Hippocampal formation (tissue), 2 donors: Measurements from ENCODE around the gene ULK4.
A peak's percentile ranks its signal among the peaks of the same experiment; 100 is the strongest.
"Not testable (repeated sequence)": the region's sequence is repeated elsewhere in the genome, so short reads cannot be mapped to it uniquely, and the experiment has no call there.

Experiments
- DNase-seq, 2 donors: peaks; one replicate each; lab custom pipeline; 2025; lab: John Stamatoyannopoulos, UW

Gene ULK4

DNA sequence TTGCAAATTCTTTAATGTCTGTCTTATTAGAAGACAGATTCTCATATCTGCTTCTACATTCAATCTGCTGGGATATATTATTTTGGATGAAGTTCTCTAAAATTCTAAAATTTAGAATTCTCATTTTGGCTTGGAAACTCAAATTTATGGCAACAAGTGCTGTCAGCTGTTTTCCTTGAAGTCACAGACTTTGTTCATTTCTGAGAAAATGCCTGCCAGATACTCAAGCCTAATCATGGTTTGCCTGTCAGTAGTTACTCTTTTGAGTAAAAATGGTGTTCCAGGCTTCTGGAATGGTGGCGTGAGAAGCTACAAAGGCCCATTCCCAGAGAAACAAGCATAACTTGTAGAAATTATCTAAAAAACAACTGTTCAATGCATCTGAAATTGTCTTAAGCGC, 646.8 kb downstream of the ULK4 start:
- no peak for DNase-seq

DNA sequence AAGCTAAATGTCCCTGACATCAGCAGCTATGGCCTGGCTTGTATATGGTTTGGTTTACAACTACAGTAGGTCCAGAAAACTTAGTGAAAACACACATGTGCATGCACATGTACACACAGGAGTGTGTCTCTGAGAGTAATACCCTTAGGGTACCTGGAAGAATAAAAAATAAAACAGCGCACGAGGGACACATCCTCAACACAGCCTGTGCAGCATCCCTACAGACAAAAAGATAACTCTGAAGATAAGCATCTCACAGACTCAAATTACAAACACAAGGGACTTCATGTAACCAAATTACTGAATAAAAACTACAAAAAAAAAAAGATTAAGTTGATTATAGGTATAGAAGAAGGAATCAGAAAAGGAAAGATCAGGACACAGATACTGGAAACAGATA, 653.8 kb downstream of the ULK4 start:
- no peak for DNase-seq

- no peak for DNase-seq
These were observed 654.8 kb downstream of the ULK4 start for GRCh38 chr3:41307065-41307464.

DNA sequence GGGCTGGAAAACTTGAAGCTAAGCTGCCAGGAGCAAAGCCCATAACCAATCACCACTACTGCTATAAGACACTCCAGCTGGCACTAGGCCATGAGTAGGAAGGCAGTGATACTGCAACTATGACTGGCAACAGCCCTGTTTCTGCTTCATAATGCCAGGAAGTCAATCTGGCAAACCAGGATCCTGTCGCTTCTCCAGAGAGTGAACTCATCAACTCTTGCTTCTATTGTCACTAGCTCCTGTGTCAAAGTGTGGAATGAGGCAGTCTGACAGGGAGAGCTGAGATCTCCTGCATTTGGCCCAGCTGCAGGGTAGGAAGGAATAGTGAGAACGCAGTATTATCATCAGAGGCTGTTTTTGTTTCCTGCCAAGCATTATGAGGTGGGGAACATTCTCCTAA, 657.3 kb downstream of the ULK4 start:
- DNase-seq, result peak in 1 of 2 donors; percentile 2

- no peak for DNase-seq
These were observed 659.6 kb downstream of the ULK4 start for GRCh38 chr3:41302295-41302694.

DNA sequence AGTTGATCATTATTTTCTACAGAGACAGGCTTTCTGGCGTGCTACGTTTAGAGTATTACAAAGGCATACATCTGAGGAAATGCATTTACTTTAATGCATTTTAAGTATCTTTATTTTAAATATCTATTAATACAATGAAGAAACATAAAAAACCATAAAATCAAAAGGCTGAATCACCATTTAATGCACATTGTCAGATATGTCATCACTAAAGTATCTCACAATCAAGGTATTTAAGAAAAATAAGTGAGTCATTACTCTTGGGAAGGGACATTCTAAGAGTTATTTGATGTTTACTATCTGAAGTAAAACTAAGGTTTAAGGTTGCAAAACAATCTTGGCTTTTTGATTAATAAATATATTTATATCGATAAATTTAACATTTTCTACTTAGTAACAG, 660.4 kb downstream of the ULK4 start:
- no peak for DNase-seq

- DNase-seq, result no peak
These were observed 662.9 kb downstream of the ULK4 start for GRCh38 chr3:41299036-41299435.

DNA sequence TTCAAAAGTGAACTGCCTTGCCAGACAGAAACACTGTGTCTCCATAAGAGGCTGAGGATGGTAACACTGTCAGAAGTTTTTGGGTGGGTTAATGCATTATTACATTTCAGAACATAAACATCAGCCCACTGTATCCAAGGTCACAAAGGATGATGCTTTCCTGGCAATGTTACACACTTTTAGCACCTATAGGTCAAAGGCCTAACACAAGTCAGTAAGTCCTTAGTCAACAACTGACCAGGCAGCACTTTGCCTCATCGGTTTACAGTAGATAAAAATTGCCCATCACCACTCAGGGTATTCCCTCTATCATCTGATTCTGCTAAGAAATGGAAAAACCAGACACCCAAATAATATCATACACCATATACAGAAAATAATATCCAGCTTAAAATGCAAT, 664.2 kb downstream of the ULK4 start:
- DNase-seq, result no peak

DNA sequence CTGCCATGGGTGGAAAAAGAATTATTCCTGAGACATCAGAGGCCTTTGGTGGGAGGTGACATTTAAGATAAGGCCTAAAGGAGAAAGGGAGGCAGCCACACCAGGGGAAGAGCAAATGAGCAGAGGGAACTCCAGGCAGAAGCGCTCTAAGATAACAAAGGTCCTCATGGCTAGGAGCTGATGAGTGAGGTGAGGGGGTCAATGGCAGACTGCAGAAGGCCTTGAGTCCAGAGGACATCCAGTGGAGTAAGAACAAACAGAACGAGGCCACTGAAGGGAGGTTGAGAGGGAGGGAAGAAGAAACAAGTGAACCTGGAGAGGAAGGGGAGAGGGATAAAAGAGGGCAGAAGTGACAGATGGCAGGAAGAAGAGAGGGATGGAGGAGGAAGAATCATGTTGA, 665.3 kb downstream of the ULK4 start:
- no peak for DNase-seq

- no peak for DNase-seq
These were observed 666.2 kb downstream of the ULK4 start for GRCh38 chr3:41295740-41296139.

GRCh38 chr3:41293169-41293681, 668.7 kb downstream of the ULK4 start:
- DNase-seq, result no peak

DNA sequence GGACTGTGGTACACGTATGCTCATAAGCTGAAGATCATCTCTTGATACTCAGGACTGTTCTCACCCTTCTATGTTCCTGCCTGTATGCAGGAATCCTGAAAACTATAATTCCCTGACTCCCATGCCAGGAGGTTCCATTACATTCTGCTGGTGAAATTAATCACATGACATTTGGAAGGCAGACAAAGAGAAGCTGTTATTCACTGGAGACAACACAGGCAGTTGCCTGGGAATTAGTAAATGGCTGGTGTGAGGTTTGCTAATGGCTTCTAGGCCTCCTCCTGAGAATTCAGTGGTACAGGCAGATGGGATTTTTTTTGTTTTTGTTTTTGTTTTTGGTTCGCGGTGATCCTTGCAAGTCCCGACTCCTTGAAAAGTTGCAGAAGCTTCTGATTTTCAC, 671.2 kb downstream of the ULK4 start:
- DNase-seq, result peak in 1 of 2 donors; percentile 32

DNA sequence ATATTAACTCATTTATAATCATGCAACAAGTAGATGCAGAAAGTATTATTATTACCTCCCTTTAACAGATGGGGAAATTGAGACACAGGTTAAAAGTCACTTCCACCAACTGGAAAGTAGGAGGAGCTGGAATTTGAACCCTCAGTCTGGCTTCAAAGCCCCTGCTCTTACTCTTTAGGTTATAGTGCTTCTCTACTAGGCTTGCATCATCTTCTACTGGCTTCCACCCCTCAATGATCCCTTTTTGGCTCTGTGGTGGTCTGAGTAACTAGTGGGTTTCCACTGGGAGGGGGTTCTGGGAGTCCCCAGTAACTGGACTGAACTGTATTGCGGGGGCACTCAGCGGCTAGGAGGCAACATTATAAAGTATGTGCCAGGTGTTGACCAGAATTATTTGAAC, 671.6 kb downstream of the ULK4 start:
- no peak for DNase-seq

DNA sequence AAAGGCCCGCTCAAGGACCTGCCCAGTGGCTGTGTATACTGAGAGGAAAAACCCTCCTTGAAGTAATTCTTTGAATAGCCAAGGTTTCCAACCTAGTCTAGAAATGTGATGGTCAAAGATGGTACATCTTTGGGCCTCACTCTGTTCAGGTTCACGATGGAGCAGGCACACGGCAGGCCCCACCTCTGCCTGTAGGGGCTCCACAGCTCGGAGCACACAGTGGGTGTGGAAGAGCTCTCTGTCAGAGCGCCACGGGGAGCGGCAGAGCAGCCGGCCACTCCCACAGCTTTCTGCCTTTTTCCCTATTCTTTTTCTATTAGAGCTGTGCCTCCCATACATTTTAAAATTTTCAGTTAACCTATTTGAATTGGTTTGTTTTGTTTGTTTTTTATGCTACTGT, 673.1 kb downstream of the ULK4 start:
- DNase-seq, result no peak

GRCh38 chr3:41286305-41286704, 675.6 kb downstream of the ULK4 start:
- DNase-seq, result no peak

GRCh38 chr3:41284934-41285333, 677.0 kb downstream of the ULK4 start:
- DNase-seq, result not testable (repeated sequence)

GRCh38 chr3:41277790-41278465, 684.0 kb downstream of the ULK4 start:
- DNase-seq, result no peak

DNA sequence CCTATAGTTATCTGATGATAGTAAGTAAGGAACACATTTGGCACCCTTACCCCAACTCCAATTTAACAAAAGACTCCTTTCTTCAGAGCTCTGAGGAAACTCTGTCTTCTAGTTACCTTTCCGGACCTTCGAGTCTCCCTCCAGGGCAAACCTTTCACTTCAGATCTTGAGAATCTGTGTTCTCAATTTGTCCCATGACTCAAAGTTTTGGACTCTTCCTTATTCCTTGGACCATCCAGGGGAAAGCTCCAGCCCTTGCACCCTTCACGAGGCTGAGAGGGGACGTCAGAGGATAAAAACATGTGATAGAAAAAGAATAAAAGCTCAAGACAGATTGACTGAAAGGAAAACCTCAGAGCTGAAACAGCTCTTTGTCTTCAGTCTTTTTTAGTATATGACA, 685.7 kb downstream of the ULK4 start:
- no peak for DNase-seq

DNA sequence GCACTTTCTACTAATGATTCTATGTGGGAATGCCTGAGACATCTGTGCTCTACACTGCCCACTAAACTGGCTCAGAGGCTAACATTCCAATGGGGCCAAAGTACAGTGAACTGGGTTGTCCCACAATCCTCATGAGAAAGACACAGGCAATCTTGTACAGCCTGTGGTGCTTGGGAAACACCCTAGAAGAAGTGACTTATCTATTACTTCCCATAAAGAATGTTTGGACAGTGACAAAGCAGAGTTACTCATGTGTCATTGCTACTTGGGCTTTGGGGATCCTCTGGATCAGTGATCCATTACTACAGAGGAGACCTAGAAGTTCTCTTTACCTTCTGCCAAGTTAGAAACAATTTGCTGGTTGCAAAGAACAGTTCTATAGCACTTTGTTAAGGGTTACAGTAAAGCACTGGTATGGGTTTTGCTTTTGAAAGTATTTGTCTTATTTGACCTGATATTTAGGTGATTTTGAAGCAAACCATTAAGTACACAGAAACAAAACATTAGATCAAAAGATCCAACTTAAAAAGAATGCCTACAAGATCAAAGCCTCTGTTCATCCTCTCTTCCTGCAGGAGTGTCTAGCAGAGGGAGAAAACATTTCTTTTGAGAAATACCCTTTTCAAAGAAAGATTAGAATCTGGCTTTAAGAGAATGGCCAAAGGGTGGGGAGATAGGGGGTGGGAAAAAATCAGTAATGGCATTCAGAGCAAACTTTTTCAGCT, 686.8 kb downstream of the ULK4 start:
- DNase-seq, result no peak

GRCh38 chr3:41272667-41273066, 689.2 kb downstream of the ULK4 start:
- DNase-seq, result no peak

DNA sequence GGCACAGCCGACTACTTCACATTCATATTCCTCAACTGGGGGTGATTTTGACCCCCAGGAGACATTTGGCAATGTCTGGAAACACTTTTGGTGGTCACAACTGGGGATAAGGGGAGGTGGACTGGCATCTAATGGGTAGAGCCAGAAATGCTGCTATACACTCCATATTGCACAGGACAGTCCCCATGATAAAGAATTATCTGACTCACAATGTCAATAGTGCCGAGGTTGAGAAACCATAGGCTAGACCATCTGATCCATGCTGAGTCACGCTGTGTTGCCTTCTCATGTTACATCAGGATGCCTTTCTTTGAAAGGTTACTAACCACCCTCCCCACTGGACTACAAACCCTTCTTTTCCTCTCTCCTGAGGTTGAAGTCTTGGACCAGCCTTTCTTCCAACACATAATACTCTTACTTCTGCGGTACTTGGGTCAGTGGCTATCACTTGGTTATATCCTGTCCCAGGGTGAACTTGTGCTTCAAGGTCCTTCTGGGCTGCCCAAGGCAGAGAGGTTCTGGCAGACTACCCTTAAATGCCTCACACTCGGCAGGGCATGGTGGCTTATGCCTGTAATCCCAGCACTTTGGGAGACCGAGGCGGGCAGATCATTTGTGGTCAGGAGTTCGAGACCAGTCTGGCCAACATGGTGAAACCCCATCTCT, 693.8 kb downstream of the ULK4 start:
- DNase-seq, result no peak

DNA sequence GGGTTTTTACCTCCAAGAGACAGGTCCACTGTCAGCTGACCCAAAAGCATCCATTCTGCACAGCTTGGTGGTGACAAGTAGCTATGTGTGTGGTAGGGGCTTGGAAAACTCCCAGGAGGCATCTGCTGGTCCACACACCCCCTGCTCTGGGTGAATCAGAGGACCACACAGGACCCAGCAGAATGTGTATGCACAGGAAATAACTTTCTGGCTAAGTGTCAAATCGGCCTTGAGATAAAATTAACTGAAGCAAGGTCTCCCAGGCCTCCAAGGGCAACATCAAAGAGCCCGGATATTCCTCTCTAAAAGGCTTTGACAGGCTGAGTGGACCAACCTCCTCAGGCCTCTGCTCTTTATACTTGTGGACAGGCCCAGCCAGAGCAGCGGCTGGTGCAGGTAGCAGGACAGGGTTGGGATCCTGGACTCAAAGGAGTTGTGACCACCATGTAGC, 696.1 kb downstream of the ULK4 start:
- DNase-seq, result no peak

DNA sequence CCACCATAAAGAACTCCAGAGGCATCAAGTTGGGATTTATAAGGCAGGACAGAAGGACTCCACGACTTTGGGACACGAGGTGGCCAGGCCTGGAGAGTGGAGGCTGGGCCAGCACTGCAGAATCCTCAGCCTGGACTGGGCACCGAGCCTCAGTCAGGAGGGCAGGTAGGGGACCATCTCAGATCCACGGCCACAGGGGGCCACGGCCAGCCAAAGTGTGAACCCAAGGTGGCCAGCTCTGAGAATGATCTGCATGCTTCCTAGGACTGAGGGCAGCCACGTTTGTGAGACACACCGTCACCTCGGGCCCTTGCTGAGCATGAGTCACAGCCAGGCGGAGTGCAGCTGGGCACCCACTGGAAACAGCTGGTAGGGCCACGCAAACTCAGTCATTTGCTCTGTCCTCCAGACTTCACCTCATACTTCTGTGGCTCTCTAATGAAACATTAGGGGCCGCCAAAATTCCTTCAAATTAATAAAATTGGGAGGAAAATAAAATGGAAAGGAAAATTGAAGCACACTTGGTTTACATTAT, 696.8 kb downstream of the ULK4 start:
- no peak for DNase-seq
